GM19035 (cell line): Measurements from ENCODE around the gene AAK1.
A peak's percentile ranks its signal among the peaks of the same experiment; 100 is the strongest.
"Not testable (repeated sequence)": the region's sequence is repeated elsewhere in the genome, so short reads cannot be mapped to it uniquely, and the experiment has no call there.

ENCODE experiments used
- ATAC-seq: cut with Tn5 transposase; IDR thresholded peaks from one replicate; pipeline ENCODE4 v1.9.1; 2021; ENCODE audit not compliant: unreplicated experiment

AAK1 gene

GRCh38 chr2:69577467-69578197, 65.9 kb downstream of the AAK1 start:
- ATAC-seq, result no peak

GRCh38 chr2:69576880-69577279, 66.7 kb downstream of the AAK1 start:
- ATAC-seq, result no peak

DNA sequence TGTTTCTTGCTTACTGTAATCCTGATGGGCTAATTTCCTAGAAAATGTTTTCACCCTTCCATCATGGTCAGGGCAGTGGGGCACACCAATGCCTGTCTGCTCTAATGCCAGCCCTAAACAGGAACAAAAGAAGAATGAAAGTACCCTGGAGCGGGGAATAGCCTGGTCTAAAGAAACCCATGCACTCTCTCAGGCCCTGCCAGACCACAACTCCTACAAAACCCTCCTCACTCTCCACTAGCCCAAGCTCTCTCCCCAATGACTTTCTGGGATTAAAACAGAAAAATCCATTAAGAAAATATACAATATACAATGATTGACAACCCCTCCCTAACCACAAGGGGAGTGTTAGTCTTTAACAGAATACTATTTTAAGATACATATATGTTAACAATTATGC, 67.6 kb downstream of the AAK1 start:
- ATAC-seq, result no peak

DNA sequence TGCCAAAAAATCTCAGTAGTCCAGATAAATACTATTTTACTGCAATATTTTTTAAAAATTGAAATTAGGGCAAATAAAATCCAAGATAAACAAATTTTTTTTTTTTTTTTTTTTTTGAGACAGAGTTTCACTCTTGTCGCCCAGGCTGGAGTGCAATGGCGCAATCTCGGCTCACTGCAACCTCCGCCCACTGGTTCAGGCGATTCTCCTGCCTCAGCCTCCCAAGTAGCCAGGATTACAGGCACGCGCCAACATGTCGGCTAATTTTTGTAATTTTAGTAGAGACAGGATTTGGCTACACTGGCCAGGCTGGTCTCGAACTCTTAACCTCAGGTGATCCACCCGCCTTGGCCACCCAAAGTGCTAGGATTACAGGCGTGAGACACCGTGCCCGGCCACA, 68.2 kb downstream of the AAK1 start:
- ATAC-seq, result not testable (repeated sequence)

DNA sequence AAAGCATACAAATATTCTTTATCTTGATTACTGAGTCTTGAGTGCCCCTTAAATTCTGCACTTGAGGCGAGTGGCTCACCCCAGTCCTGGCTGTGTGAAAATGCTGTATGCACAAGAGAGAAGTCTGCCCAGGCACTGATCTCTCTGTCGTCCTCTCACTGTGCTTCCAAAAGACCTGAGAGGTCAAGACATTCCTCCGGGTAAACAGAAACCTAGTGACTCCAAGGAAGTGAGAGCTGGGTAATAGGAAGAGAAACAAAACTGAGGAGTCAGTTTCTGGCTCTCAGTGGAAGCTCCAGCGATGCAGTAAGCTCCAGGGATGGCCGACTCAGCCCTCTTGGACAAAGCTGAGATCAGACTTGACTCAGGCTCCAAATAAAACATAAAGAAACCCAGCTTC, 70.9 kb downstream of the AAK1 start:
- no peak for ATAC-seq

- no peak for ATAC-seq
These were observed 72.3 kb downstream of the AAK1 start for GRCh38 chr2:69571189-69571588.

DNA sequence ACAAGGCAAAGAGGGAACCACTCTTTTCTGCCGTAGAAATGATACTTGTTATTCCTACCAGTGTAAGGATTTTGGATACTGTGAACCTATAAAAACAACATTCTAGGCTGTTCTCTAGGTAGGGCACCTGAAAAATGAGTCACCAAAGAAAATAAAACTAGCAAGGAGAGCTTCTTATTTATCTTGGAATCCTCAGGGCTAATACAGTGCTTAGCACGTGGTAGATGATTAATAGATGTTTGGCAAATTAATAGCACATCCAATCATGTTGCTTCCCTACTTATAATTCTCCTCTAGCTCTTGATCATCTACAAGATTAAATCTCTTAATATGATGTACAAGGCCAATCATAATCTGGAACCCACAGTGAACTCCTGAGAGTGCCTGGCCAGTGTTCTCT, 73.1 kb downstream of the AAK1 start:
- ATAC-seq, result no peak

DNA sequence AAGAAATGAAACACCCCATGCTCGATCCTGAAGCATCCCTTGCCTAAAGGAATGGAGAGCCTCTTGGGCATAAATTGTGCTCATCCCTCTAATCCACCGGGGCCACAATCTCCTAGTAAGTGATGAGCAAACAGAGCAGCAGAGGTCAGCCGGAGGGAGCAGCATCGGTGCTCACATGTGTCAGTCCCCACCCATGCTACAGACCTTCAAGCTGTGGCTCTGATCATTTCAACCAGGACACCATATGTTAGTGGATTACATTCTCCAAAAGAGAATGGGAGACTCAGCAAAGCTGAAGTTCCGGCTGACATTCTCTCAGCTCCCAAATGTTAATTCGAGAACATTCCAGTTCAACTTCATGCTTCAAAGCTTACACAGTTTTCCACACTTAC, 75.6 kb downstream of the AAK1 start:
- ATAC-seq, result no peak

- no peak for ATAC-seq
These were observed 76.2 kb downstream of the AAK1 start for GRCh38 chr2:69567157-69567908.

DNA sequence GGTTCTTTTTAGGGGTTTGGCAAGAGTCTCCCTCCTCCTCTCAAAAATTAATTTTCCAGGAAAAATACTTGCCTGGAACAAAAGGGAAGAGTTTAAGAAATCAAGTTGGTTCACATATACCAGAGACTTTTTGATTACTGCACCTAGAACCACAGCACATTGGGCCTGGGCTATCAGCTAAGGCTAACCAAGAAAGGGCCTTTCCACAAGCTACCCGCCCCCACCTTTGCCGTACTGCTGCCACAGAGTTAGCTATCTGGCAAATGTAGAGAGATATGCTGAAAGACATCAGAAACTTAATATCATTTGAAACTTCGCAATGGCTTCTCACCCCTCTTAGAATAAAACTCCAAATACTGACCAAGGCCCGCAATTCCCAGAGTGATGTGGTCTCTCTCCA, 76.9 kb downstream of the AAK1 start:
- ATAC-seq, result no peak

GRCh38 chr2:69565431-69565839, 78.1 kb downstream of the AAK1 start:
- peak; percentile 78 for ATAC-seq

- no peak for ATAC-seq
These were observed 78.9 kb downstream of the AAK1 start for GRCh38 chr2:69564604-69565003.

GRCh38 chr2:69563021-69563420, 80.5 kb downstream of the AAK1 start:
- no peak for ATAC-seq

- no peak for ATAC-seq
These were observed 82.4 kb downstream of the AAK1 start for GRCh38 chr2:69561101-69561500.

DNA sequence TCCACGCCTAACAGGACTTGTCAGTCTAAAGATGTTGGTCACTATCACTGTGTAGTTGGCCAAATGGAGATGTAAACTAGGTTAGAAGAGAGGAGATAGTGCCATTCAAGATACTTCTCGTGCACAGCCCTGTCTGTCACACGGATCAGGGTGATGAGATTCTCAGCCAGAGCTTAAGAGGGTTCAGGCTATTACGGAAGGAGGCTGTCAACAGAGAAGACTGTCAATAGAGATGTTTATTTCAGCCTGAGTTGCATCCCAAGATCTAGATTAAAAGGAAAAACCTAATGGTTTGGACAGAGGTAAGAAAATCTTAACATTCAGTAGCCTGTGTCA, 83.4 kb downstream of the AAK1 start:
- ATAC-seq, result no peak

GRCh38 chr2:69559442-69560146, 83.9 kb downstream of the AAK1 start:
- no peak for ATAC-seq

DNA sequence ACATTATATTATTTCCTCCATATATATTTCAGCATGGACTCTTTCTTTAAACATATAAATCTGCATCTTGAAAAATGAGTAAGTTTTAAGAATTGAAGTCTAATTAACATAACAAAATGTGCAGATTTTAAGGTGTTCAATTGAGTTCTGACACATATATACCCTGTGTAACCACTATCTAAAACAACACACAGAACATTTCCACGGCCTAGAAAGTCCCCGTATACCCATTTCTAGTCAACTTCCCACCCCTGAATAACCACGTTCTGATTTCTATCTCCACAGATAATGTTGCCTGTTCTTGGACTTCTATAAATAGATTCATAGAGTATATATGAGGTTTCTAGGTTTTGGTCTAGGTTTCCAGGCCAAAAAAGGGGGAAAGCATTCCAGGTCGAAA, 87.5 kb downstream of the AAK1 start:
- no peak for ATAC-seq

- ATAC-seq, result peak; percentile 51
These were observed 88.6 kb downstream of the AAK1 start for GRCh38 chr2:69554981-69555380.

DNA sequence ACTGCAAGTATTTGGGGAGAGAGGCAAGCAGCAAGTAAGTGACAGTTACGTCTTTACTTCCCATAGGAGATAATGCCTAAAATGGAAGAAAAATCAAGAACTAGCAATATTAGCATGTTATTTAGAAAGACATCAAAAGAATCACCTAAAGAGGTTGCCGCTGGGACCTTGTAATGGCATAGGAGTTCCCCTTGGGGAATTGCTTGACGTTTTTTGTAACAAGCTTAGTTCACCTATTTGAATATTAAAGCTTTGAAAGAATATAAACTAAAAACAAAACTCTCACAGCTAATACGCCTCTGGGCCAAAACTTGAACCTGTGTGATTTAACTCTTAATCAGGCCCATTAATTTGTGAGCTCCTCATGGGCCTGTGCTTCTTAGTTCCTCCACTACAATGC, 89.0 kb downstream of the AAK1 start:
- ATAC-seq, result peak; percentile 28

DNA sequence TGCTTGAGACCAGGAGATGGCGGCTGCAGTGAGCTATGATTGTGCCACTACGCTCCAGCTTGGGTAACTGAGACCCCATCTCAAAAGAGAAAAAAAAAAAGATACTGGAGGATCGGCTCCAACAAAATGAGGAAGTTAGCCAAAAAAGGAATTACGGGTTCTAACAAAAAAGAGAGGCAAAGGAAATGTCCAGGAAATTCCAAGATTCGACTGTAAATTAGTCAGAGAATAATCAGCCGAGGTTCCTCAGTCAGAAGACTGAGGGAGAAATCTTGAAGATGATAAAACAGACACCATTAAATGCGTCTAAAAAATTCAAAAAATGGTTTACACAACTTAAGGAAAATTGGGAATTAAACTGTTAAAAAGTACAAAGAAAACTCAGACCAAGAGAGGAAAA, 89.5 kb downstream of the AAK1 start:
- ATAC-seq, result no peak

GRCh38 chr2:69550511-69550910, 93.0 kb downstream of the AAK1 start:
- ATAC-seq, result not testable (repeated sequence)

DNA sequence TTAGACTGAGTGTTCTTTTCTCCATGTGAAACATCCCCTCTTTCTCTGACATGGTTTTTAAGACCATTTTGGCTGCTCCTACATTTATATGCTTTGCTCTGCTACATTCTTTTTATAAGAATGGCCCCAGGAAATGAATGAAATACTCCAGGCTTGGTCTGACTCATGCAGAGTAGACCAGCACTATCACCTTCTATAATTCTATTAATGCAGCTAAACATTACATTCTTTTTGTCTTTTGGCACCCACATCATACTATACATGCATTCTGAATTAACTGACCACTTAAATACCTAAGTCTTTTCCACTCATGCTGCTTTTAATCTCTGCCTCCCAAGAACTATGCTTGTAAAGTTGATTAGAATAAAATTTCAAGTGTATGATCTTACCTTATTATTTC, 94.1 kb downstream of the AAK1 start:
- no peak for ATAC-seq
